ENCODE results near the gene TMEM238. TPM values are rescaled to one million over a fixed set of nuclear protein-coding genes. Genes with fewer than 3 reads are reported as not detected.

The TMEM238 gene
- total RNA-seq, 6 experiments from 2014 or later, result 0.26 to 2.4 (median 0.64) TPM

Other genes starting within 250 kb of the TMEM238 start
- gene TNNT1, start 235.1 kb downstream of the TMEM238 start, total RNA-seq (2021; fragmentation: NEBNext Ultra II Directional; extraction: Animal tissue kit (Norgen Biotek cat#: 25700)), result 1 to 10 TPM; 4.1 to 8.8 (median 7.3) TPM
- gene TNNI3, start 226.6 kb downstream of the TMEM238 start, total RNA-seq (2021; fragmentation: NEBNext Ultra II Directional; extraction: Animal tissue kit (Norgen Biotek cat#: 25700)), result not detected
- gene DNAAF3, start 217.7 kb downstream of the TMEM238 start, total RNA-seq (2021; fragmentation: NEBNext Ultra II Directional; extraction: Animal tissue kit (Norgen Biotek cat#: 25700)), result 1 to 10 TPM in 1 of 6 experiments, under 1 TPM in 5; 0.20 to 1.1 (median 0.72) TPM
- 1 to 10 TPM in 1 of 6 experiments, under 1 TPM in 2, not detected in 3; 0.09 to 1.2 (median 0.38) TPM for gene SYT5, start 204.0 kb downstream of the TMEM238 start, total RNA-seq (2021; fragmentation: NEBNext Ultra II Directional; extraction: Animal tissue kit (Norgen Biotek cat#: 25700))
- gene PTPRH, start 174.8 kb downstream of the TMEM238 start, total RNA-seq (2021; fragmentation: NEBNext Ultra II Directional; extraction: Animal tissue kit (Norgen Biotek cat#: 25700)), result 1 to 10 TPM in 1 of 6 experiments, under 1 TPM in 5; 0.45 to 1.0 (median 0.59) TPM
- 1 to 10 TPM; 1.8 to 2.7 (median 2.0) TPM for gene TMEM86B, start 155.5 kb downstream of the TMEM238 start, total RNA-seq (2021; fragmentation: NEBNext Ultra II Directional; extraction: Animal tissue kit (Norgen Biotek cat#: 25700))
- gene PPP6R1, start 125.3 kb downstream of the TMEM238 start, total RNA-seq (2021; fragmentation: NEBNext Ultra II Directional; extraction: Animal tissue kit (Norgen Biotek cat#: 25700)), result 10 to 100 TPM; 85.8 to 93.7 (median 88.9) TPM
- 10 to 100 TPM; 37.5 to 43.1 (median 42.5) TPM for gene HSPBP1, start 104.2 kb downstream of the TMEM238 start, total RNA-seq (2021; fragmentation: NEBNext Ultra II Directional; extraction: Animal tissue kit (Norgen Biotek cat#: 25700))
- 10 to 100 TPM; 10.9 to 12.0 (median 11.3) TPM for gene BRSK1, start 100.3 kb downstream of the TMEM238 start, total RNA-seq (2021; fragmentation: NEBNext Ultra II Directional; extraction: Animal tissue kit (Norgen Biotek cat#: 25700))
- not detected for gene TMEM150B, start 59.0 kb downstream of the TMEM238 start, total RNA-seq (2021; fragmentation: NEBNext Ultra II Directional; extraction: Animal tissue kit (Norgen Biotek cat#: 25700))
- gene KMT5C, start 44.4 kb downstream of the TMEM238 start, total RNA-seq (2021; fragmentation: NEBNext Ultra II Directional; extraction: Animal tissue kit (Norgen Biotek cat#: 25700)), result 1 to 10 TPM; 3.8 to 6.2 (median 4.4) TPM
- gene COX6B2, start 29.6 kb downstream of the TMEM238 start, total RNA-seq (2021; fragmentation: NEBNext Ultra II Directional; extraction: Animal tissue kit (Norgen Biotek cat#: 25700)), result not detected
- under 1 TPM in 1 of 6 experiments, not detected in 5; 0.05 TPM for gene GARIN5B, start 21.0 kb downstream of the TMEM238 start, total RNA-seq (2021; fragmentation: NEBNext Ultra II Directional; extraction: Animal tissue kit (Norgen Biotek cat#: 25700))
- 10 to 100 TPM; 22.2 to 43.4 (median 36.1) TPM for gene IL11, start 13.8 kb downstream of the TMEM238 start, total RNA-seq (2021; fragmentation: NEBNext Ultra II Directional; extraction: Animal tissue kit (Norgen Biotek cat#: 25700))
- gene TMEM190, start 7.5 kb downstream of the TMEM238 start, total RNA-seq (2021; fragmentation: NEBNext Ultra II Directional; extraction: Animal tissue kit (Norgen Biotek cat#: 25700)), result 1 to 10 TPM in 1 of 6 experiments, under 1 TPM in 2, not detected in 3; 0.33 to 1.1 (median 0.61) TPM
- 1,000 to 10,000 TPM; 2,082 to 2,537 (median 2,362) TPM for gene RPL28, start 1.6 kb upstream of the TMEM238 start, total RNA-seq (2021; fragmentation: NEBNext Ultra II Directional; extraction: Animal tissue kit (Norgen Biotek cat#: 25700))
- gene UBE2S, start 23.5 kb upstream of the TMEM238 start, total RNA-seq (2021; fragmentation: NEBNext Ultra II Directional; extraction: Animal tissue kit (Norgen Biotek cat#: 25700)), result 100 to 1,000 TPM; 181 to 356 (median 309) TPM
- not detected for gene SHISA7, start 59.0 kb upstream of the TMEM238 start, total RNA-seq (2021; fragmentation: NEBNext Ultra II Directional; extraction: Animal tissue kit (Norgen Biotek cat#: 25700))
- gene ISOC2, start 77.3 kb upstream of the TMEM238 start, total RNA-seq (2021; fragmentation: NEBNext Ultra II Directional; extraction: Animal tissue kit (Norgen Biotek cat#: 25700)), result 10 to 100 TPM; 60.1 to 81.4 (median 66.8) TPM
- not detected for gene C19orf85, start 80.5 kb upstream of the TMEM238 start, total RNA-seq (2021; fragmentation: NEBNext Ultra II Directional; extraction: Animal tissue kit (Norgen Biotek cat#: 25700))
- 10 to 100 TPM in 2 of 6 experiments, 1 to 10 TPM in 4; 8.6 to 11.3 (median 9.5) TPM for gene ZNF628, start 92.3 kb upstream of the TMEM238 start, total RNA-seq (2021; fragmentation: NEBNext Ultra II Directional; extraction: Animal tissue kit (Norgen Biotek cat#: 25700))
- gene NAT14, start 100.9 kb upstream of the TMEM238 start, total RNA-seq (2021; fragmentation: NEBNext Ultra II Directional; extraction: Animal tissue kit (Norgen Biotek cat#: 25700)), result 10 to 100 TPM; 53.3 to 72.0 (median 61.3) TPM
- 10 to 100 TPM; 47.7 to 59.9 (median 51.9) TPM for gene SSC5D, start 104.1 kb upstream of the TMEM238 start, total RNA-seq (2021; fragmentation: NEBNext Ultra II Directional; extraction: Animal tissue kit (Norgen Biotek cat#: 25700))
- not detected for gene SBK2, start 152.8 kb upstream of the TMEM238 start, total RNA-seq (2021; fragmentation: NEBNext Ultra II Directional; extraction: Animal tissue kit (Norgen Biotek cat#: 25700))
- not detected for gene SBK3, start 161.3 kb upstream of the TMEM238 start, total RNA-seq (2021; fragmentation: NEBNext Ultra II Directional; extraction: Animal tissue kit (Norgen Biotek cat#: 25700))
- gene ZNF579, start 196.6 kb upstream of the TMEM238 start, total RNA-seq (2021; fragmentation: NEBNext Ultra II Directional; extraction: Animal tissue kit (Norgen Biotek cat#: 25700)), result 10 to 100 TPM; 19.0 to 24.3 (median 22.0) TPM
- 10 to 100 TPM in 5 of 6 experiments, 1 to 10 TPM in 1; 9.9 to 13.1 (median 11.9) TPM for gene FIZ1, start 215.2 kb upstream of the TMEM238 start, total RNA-seq (2021; fragmentation: NEBNext Ultra II Directional; extraction: Animal tissue kit (Norgen Biotek cat#: 25700))
- 10 to 100 TPM in 5 of 6 experiments, 1 to 10 TPM in 1; 9.3 to 12.0 (median 10.7) TPM for gene ZNF524, start 216.0 kb upstream of the TMEM238 start, total RNA-seq (2021; fragmentation: NEBNext Ultra II Directional; extraction: Animal tissue kit (Norgen Biotek cat#: 25700))
- 10 to 100 TPM; 13.3 to 14.1 (median 13.8) TPM for gene ZNF865, start 221.4 kb upstream of the TMEM238 start, total RNA-seq (2021; fragmentation: NEBNext Ultra II Directional; extraction: Animal tissue kit (Norgen Biotek cat#: 25700))
- gene ZNF784, start 240.3 kb upstream of the TMEM238 start, total RNA-seq (2021; fragmentation: NEBNext Ultra II Directional; extraction: Animal tissue kit (Norgen Biotek cat#: 25700)), result 1 to 10 TPM; 4.6 to 5.3 (median 4.8) TPM

All from HFFc6 (cell line).